EH (cell line): ENCODE measurements around the gene ZBTB7C.
A peak's percentile ranks its signal among the peaks of the same experiment; 100 is the strongest.

Experiments
- DNase-seq: peaks from one replicate; pipeline ENCODE4 v3.0.0-alpha.2; 2015; ENCODE audit warnings: low read depth

ZBTB7C gene

GRCh38 chr18:48191494-48191893, 217.7 kb downstream of the ZBTB7C start:
- no peak for DNase-seq

- DNase-seq = no peak
These were observed 218.2 kb downstream of the ZBTB7C start for GRCh38 chr18:48190994-48191393.

GRCh38 chr18:48188609-48189008, 220.6 kb downstream of the ZBTB7C start:
- no peak for DNase-seq

- DNase-seq = no peak
These were observed 222.3 kb downstream of the ZBTB7C start for GRCh38 chr18:48186861-48187260.

GRCh38 chr18:48186131-48186766, 222.9 kb downstream of the ZBTB7C start:
- DNase-seq = no peak

GRCh38 chr18:48184118-48184517, 225.1 kb downstream of the ZBTB7C start:
- no peak for DNase-seq

- no peak for DNase-seq
These were observed 225.6 kb downstream of the ZBTB7C start for GRCh38 chr18:48183613-48184012.

GRCh38 chr18:48182779-48183178, 226.4 kb downstream of the ZBTB7C start:
- no peak for DNase-seq

GRCh38 chr18:48181857-48182256, 227.3 kb downstream of the ZBTB7C start:
- DNase-seq = no peak

GRCh38 chr18:48181087-48181823, 227.9 kb downstream of the ZBTB7C start:
- no peak for DNase-seq

GRCh38 chr18:48179666-48180065, 229.5 kb downstream of the ZBTB7C start:
- DNase-seq = no peak

- no peak for DNase-seq
These were observed 230.2 kb downstream of the ZBTB7C start for GRCh38 chr18:48179001-48179400.

- DNase-seq = no peak
These were observed 232.3 kb downstream of the ZBTB7C start for GRCh38 chr18:48176909-48177308.

GRCh38 chr18:48173557-48173956, 235.6 kb downstream of the ZBTB7C start:
- DNase-seq = no peak

GRCh38 chr18:48172226-48173006, 236.8 kb downstream of the ZBTB7C start:
- peak; percentile 3 for DNase-seq

- DNase-seq = no peak
These were observed 237.5 kb downstream of the ZBTB7C start for GRCh38 chr18:48171490-48172188.

GRCh38 chr18:48170651-48171050, 238.5 kb downstream of the ZBTB7C start:
- DNase-seq = no peak

- no peak for DNase-seq
These were observed 240.3 kb downstream of the ZBTB7C start for GRCh38 chr18:48168861-48169260.

GRCh38 chr18:48167897-48168253, 241.3 kb downstream of the ZBTB7C start:
- no peak for DNase-seq

- DNase-seq = no peak
These were observed 242.8 kb downstream of the ZBTB7C start for GRCh38 chr18:48166336-48166875.

- no peak for DNase-seq
These were observed 243.9 kb downstream of the ZBTB7C start for GRCh38 chr18:48165111-48165866.
